Subcutaneous abdominal adipose tissue (tissue), 5 donors: ENCODE measurements around the gene NOXA1.
A peak's percentile ranks its signal among the peaks of the same experiment; 100 is the strongest.
"Not testable (repeated sequence)": the region's sequence is repeated elsewhere in the genome, so short reads cannot be mapped to it uniquely, and the experiment has no call there.

Experiments used
- H3K27ac ChIP-seq: one replicate; pipeline ENCODE4 v1.7.0; 2013; ENCODE audit warnings: low read depth, mild to moderate bottlenecking, inconsistent platforms, low read length, moderate library complexity
- H3K27me3 ChIP-seq, 5 donors: one replicate each; pipeline ENCODE4 v1.7.0; 2013; ENCODE audit warnings: low read length in 5 of 5, inconsistent platforms in 1 of 5; ENCODE audit not compliant: control insufficient read depth in 5 of 5, insufficient read depth in 4 of 5
- H3K36me3 ChIP-seq, 5 donors: one replicate each; pipeline ENCODE4 v1.7.0; 2013; ENCODE audit warnings: low read length in 5 of 5; ENCODE audit not compliant: control insufficient read depth in 5 of 5, insufficient read depth in 5 of 5
- H3K4me1 ChIP-seq, 5 donors: one replicate each; pipeline ENCODE4 v1.7.0; 2013; ENCODE audit warnings: low read length in 5 of 5, mild to moderate bottlenecking in 3 of 5, moderate library complexity in 1 of 5; ENCODE audit not compliant: control insufficient read depth in 5 of 5, insufficient read depth in 5 of 5
- H3K4me3 ChIP-seq, 5 donors: one replicate each; pipeline ENCODE4 v1.7.0; 2013; ENCODE audit warnings: low read length in 5 of 5, low read depth in 1 of 5
- H3K9ac ChIP-seq, 5 donors: one replicate each; pipeline ENCODE4 v1.7.0; 2013; ENCODE audit warnings: low read length in 5 of 5, mild to moderate bottlenecking in 4 of 5, moderate library complexity in 3 of 5
- H3K9me3 ChIP-seq, 5 donors: one replicate each; pipeline ENCODE4 v1.7.0; 2013; ENCODE audit warnings: low read length in 5 of 5; ENCODE audit not compliant: control insufficient read depth in 5 of 5
- donor health status: healthy.
- donor health status: healthy.
- donor health status: healthy.
- donor health status: healthy.
- donor health status: healthy.

NOXA1 gene

GRCh38 chr9:137449931-137450538, 26.8 kb downstream of the NOXA1 start:
- H3K27ac ChIP-seq, result no peak overlapping the region
- peaks cover 0 to 3% (median 0%) of the 10 kb centered on the region in 5 donors for H3K27me3 ChIP-seq
- H3K4me3 ChIP-seq, result no peak overlapping the region
- H3K9ac ChIP-seq, result no peak overlapping the region
- peaks cover 0 to 40% (median 25%) of the 10 kb centered on the region in 5 donors for H3K4me1 ChIP-seq
- H3K36me3 ChIP-seq, result peaks cover 0 to 22% (median 11%) of the 10 kb centered on the region in 5 donors
- no peaks in the 10 kb centered on the region for H3K9me3 ChIP-seq

GRCh38 chr9:137450539-137451222, 27.5 kb downstream of the NOXA1 start:
- peaks cover 0 to 22% (median 11%) of the 10 kb centered on the region in 5 donors for H3K36me3 ChIP-seq
- not testable (repeated sequence) for H3K27me3 ChIP-seq, H3K27ac ChIP-seq, H3K9me3 ChIP-seq, H3K9ac ChIP-seq, H3K4me3 ChIP-seq
- peaks cover 0 to 40% (median 21%) of the 10 kb centered on the region in 5 donors for H3K4me1 ChIP-seq

- H3K4me3 ChIP-seq, H3K9ac ChIP-seq, H3K9me3 ChIP-seq, H3K27me3 ChIP-seq, H3K27ac ChIP-seq: not testable (repeated sequence)
- H3K36me3 ChIP-seq, result peaks cover 0 to 23% (median 11%) of the 10 kb centered on the region in 5 donors
- peaks cover 0 to 39% (median 25%) of the 10 kb centered on the region in 5 donors for H3K4me1 ChIP-seq
Measured at GRCh38 chr9:137451264-137452005, 28.2 kb downstream of the NOXA1 start.

- Histone ChIP-seq H3K4me1 (peaks cover 0 to 36% (median 29%) of the 10 kb centered on the region in 5 donors), H3K9ac (no peak overlapping the region), H3K36me3 (peaks cover 0 to 29% (median 14%) of the 10 kb centered on the region in 5 donors)
Measured at GRCh38 chr9:137452006-137452760, 29.0 kb downstream of the NOXA1 start.

DNA sequence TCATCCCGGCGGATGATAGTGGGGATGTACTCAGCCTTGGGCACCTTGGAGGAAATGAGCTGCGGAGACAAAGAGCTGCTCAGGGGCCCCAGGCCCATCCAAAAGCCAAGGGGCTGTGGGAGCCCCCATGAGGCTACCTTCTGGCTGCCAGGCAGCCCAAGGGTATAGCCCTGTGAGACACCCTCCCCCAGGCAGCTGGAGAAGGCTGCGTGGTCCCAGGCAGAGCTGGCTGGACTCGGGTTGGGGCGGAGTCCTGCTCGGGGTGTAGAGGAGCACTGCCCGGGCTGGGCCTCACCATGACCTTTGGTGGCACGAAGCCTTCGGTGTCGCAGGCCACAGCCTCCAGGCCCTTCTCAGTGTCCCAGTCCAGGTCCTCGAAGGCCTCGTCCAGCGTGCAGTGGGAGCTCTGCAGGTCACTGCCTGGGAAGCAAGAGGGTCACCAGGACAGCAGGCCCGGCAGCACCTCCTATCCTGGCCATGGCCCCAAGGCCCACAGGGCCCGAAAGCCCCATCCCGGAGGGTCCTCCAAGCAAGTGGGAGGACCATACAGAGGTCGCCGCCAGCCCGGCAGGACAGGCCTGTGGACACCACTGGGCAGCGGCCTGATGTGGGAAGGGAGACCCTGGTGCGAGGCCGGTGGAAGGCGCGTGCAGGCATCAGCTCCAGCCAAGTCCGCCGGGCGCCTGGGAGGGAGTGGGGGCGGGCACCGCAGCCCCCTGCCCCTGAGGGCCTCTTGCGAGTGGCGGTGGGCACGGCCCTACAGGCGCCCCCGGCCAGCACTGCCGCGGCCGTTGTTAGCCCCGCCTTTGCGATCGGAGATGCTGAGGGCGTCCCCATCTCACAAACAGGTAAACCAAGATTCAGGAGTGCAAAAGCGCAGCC, 29.8 kb downstream of the NOXA1 start:
- Histone ChIP-seq H3K27ac (no peak overlapping the region), H3K4me1 (peaks cover 0 to 43% (median 30%) of the 10 kb centered on the region in 5 donors), H3K4me3 (peak overlapping the region in 3 of 5 donors; percentile 39 to 46 (median 44)), H3K27me3 (no peaks in the 10 kb centered on the region), H3K36me3 (peaks cover 0 to 32% (median 16%) of the 10 kb centered on the region in 5 donors), H3K9ac (peak overlapping the region in 1 of 5 donors; percentile 35), H3K9me3 (no peaks in the 10 kb centered on the region)

More at GRCh38 chr9:137452006-137452760, 29.0 kb downstream of the NOXA1 start:
- H3K9me3 ChIP-seq, result no peaks in the 10 kb centered on the region
- H3K27ac ChIP-seq, result no peak overlapping the region
- no peak overlapping the region for H3K4me3 ChIP-seq
- H3K27me3 ChIP-seq, result no peaks in the 10 kb centered on the region

DNA sequence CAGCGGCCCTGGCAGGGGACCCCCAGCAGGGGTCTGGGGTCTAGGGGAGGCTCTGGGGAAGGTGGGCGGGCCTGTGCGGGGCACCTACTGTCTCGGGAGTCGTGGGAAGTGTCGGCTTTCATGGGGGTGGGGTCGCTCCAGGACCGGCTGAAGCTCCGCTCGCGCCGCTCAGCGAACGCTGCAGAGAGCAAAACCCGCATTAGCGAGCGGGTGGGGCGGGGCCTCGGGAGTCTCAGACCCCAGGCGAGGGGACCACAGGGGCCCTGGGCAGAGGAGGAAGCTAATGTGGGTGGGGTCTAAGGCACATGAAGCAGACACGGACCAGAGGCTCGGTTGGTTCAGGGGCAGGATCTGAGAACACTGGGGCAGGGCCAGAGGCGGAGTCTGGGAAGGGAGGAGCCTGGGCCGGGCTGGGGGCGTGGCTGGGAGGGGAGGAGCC, 30.5 kb downstream of the NOXA1 start:
- Histone ChIP-seq H3K27ac (no peak overlapping the region), H3K4me1 (peaks cover 0 to 50% (median 36%) of the 10 kb centered on the region in 5 donors), H3K36me3 (peaks cover 0 to 29% (median 14%) of the 10 kb centered on the region in 5 donors), H3K4me3 (peak overlapping the region in 4 of 5 donors; percentile 26 to 46 (median 42)), H3K9ac (peak overlapping the region in 1 of 5 donors; percentile 35), H3K9me3 (no peaks in the 10 kb centered on the region), H3K27me3 (no peaks in the 10 kb centered on the region)

- Histone ChIP-seq H3K9me3 (no peaks in the 10 kb centered on the region), H3K27ac (peak overlapping the region; percentile 41), H3K4me3 (peak overlapping the region; percentile 42 to 61 (median 55)), H3K36me3 (peaks cover 0 to 26% (median 10%) of the 10 kb centered on the region in 5 donors), H3K27me3 (no peaks in the 10 kb centered on the region), H3K9ac (peak overlapping the region in 2 of 5 donors; percentile 53 to 73), H3K4me1 (peaks cover 0 to 51% (median 38%) of the 10 kb centered on the region in 5 donors)
Measured at GRCh38 chr9:137454145-137454596, 31.0 kb downstream of the NOXA1 start.

DNA sequence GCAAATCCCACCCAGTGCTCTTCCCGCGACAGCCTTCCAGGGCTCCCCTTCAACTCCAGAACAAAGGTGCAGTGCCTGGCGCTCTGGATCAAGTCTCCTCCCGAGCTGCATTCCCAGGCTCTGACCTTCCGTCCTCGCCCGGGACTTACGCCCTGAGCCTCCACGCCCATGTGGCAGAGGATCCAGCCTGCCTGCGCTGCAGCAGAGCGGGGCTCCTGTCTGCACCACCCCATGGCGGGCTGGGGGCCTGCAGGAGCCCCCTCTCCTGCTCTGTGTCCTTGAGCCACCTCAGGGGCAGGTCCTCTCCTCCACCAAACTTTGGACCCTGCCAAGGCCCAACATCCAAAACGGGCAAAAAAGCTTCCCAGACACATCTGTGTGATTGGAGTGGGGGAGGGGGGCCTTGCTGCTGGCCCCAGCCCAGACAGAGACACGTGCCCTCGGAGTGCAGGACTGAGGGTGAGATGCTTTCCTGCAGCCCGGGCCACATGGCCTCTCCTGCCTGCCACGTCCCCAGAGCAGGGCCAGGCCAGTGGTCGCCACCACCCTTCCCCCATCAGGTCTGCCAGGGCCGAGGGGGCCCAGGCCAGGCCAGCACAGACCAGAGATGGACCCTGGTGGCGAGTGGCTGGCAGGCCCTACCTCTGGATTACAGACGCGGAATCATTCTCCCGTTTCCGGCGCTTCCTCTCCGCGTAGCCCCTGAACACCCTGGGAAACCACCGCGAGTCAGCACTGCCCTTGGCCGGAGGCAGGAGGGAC, 31.6 kb downstream of the NOXA1 start:
- peak overlapping the region; percentile 42 to 61 (median 55) for H3K4me3 ChIP-seq
- H3K4me1 ChIP-seq, result peaks cover 0 to 56% (median 42%) of the 10 kb centered on the region in 5 donors
- H3K36me3 ChIP-seq, result peaks cover 0 to 20% (median 7%) of the 10 kb centered on the region in 5 donors
- H3K27me3 ChIP-seq, result no peaks in the 10 kb centered on the region
- H3K27ac ChIP-seq, result peak overlapping the region; percentile 41
- no peaks in the 10 kb centered on the region for H3K9me3 ChIP-seq
- peak overlapping the region in 2 of 5 donors; percentile 53 to 73 for H3K9ac ChIP-seq
